Spleen (tissue), 11 donors: Measurements from ENCODE around the gene TMEM270. TPM values are rescaled to one million over a fixed set of nuclear protein-coding genes. Genes with fewer than 3 reads are reported as not detected.

ENCODE experiments used
- DNase-seq: peaks from one replicate; pipeline ENCODE4 v3.0.0-alpha.2; 2020
- H3K27ac ChIP-seq, 8 donors: fragments of 200-600 bp; sonication (generic) in 7 of 8; 1 replicate in 4 of 8; 2 replicates in 4 of 8; pipeline versions ENCODE4 v1.5.0 to v1.8.0; 2016 to 2021; ENCODE audit warnings: inconsistent platforms in 4 of 8, mild to moderate bottlenecking in 4 of 8, moderate library complexity in 1 of 8
- H3K27me3 ChIP-seq, 7 donors: fragments of 200-600 bp; sonication (generic) in 6 of 7; replicated peaks in 1 of 7; 1 replicate in 4 of 7; 2 replicates in 3 of 7; pipeline versions ENCODE4 v1.5.0 to v1.8.0; 2016 to 2021; ENCODE audit warnings: inconsistent platforms in 3 of 7, mild to moderate bottlenecking in 1 of 7
- H3K36me3 ChIP-seq, 6 donors: fragments of 200-600 bp; sonication (generic) in 5 of 6; 1 replicate in 4 of 6; 2 replicates in 2 of 6; pipeline versions ENCODE4 v1.5.0 to v1.8.0; 2016 to 2021; ENCODE audit warnings: inconsistent platforms in 2 of 6
- H3K4me1 ChIP-seq, 6 donors: fragments of 200-600 bp; sonication (generic) in 5 of 6; 1 replicate in 3 of 6; 2 replicates in 3 of 6; pipeline versions ENCODE4 v1.5.0 to v1.8.0; 2016 to 2021; ENCODE audit warnings: inconsistent platforms in 3 of 6
- H3K4me3 ChIP-seq, 8 donors: fragments of 200-600 bp; sonication (generic) in 7 of 8; 1 replicate in 4 of 8; 2 replicates in 4 of 8; pipeline versions ENCODE4 v1.5.0 to v1.8.0; 2016 to 2021; ENCODE audit warnings: inconsistent platforms in 4 of 8, mild to moderate bottlenecking in 4 of 8, moderate library complexity in 2 of 8
- H3K9me3 ChIP-seq, 8 donors: fragments of 200-600 bp; sonication (generic) in 7 of 8; 1 replicate in 4 of 8; 2 replicates in 4 of 8; pipeline versions ENCODE4 v1.5.0 to v1.8.0; 2016 to 2021; ENCODE audit warnings: inconsistent platforms in 4 of 8
- POLR2A ChIP-seq, 3 donors: fragments of 450-650 bp; IDR thresholded peaks; one replicate each; pipeline ENCODE4 v1.5.1; 2017; ENCODE audit warnings: antibody characterized with exemption in 3 of 3, mild to moderate bottlenecking in 1 of 3
- POLR2AphosphoS5 ChIP-seq, 3 donors: sonication (generic); formaldehyde crosslinking; IDR thresholded peaks; one replicate each; pipeline ENCODE4 v1.5.1; 2017; ENCODE audit warnings: antibody characterized with exemption in 3 of 3
- WGBS, 5 donors: extraction: QIAGEN DNeasy Blood & Tissue Kit in 3 of 5; methylation state at CpG; one replicate each; pipeline versions ENCODE4 v1.1.5 to v1.1.7; 2013 to 2018; 5-methylcytosine and 5-hydroxymethylcytosine counted together
- intact Hi-C: fragments of 100-400 bp; cut with DNase I; formaldehyde crosslinking; loops from one replicate; pipeline ENCODE4 v1.15.0; 2023; ENCODE audit warnings: low total_unique reads
- polyA plus RNA-seq, 3 donors: library from polyadenylated mRNA; stranded (reverse); fragments of 200-250 nt; gene quantifications; one replicate each; pipeline ENCODE4 v1.2.1, GENCODE V29; 2013
- total RNA-seq, 7 donors: library from RNA; depleted of rRNA in 3 of 7; stranded (reverse); fragments of >200 nt in 3 of 7; fragmentation: NEBNext Ultra II Directional in 4 of 7; extraction: Animal tissue kit (Norgen Biotek cat#: 25700) in 4 of 7; gene quantifications; one replicate each; pipeline versions ENCODE4 v1.1.0 to v1.2.1, GENCODE V29; 2016 to 2021
- TF ChIP-seq, protein P1 (sequence below), 11 experiments: fragments of 200-600 bp in 7 of 11; fragments of 450-650 bp in 4 of 11; sonication (generic) in 4 of 11; IDR thresholded peaks in 8 of 11; conservative IDR thresholded peaks in 3 of 11; 1 replicate in 7 of 11; 2 replicates in 4 of 11; pipeline versions ENCODE4 v1.4.0 to v1.8.0; 2016 to 2021; ENCODE audit warnings: antibody characterized with exemption in 11 of 11, inconsistent platforms in 4 of 11, mild to moderate bottlenecking in 1 of 11
- donor health status: healthy with polysubstance abuse.
- donor health status: DM: no; HTN: no; CAD: no; lungs with moderate emphysema.
- donor health status: DM: no; HTN: no; CAD: no.
- donor health status: Bipolar disorder and iron deficiency.
- donor health status: healthy.
- donor health status: DM: no; HTN: no; CAD: no.
- donor health status: DM: yes; HTN: yes; CAD: no.

Gene TMEM270
- total and polyA plus RNA-seq, 10 donors: not detected

DNA sequence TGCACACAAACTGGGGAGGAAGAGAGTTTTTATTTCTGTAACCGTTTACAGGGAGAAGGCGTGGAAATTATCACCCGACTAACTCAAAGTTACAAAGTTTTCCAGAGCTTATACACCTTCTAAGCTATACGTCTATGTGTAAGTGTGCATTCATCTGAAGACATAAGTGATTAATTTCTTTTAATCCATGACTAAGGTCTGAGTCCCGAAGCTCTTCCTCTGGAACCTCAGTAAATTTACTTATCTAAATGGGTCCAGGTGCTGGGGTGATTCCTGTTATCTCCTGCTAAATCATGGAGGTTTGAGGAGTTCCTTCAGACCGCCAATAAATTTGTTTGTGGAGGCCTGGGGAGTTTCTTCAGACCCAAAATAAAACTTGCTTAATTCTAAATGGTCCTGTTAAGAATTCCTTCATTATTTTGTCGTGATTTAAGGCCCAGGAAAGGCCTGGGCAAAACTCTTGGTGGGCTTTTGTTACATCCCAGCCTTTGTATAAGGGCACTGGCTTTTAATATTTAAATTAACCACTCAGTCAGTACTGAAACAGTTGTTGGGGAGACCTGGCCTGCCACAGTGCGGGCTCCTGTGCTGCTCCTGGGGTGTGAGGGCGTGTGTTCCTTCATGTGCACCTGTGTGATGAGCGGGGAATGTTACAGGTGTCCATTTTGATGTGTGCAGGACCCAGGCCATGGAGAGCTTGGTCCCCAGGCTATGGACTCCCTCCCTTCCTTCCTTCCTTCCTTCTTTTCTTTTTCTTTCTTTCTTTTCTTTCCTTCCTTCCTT lies 12.8 kb upstream of the TMEM270 start:
- TF ChIP-seq, protein P1, sequence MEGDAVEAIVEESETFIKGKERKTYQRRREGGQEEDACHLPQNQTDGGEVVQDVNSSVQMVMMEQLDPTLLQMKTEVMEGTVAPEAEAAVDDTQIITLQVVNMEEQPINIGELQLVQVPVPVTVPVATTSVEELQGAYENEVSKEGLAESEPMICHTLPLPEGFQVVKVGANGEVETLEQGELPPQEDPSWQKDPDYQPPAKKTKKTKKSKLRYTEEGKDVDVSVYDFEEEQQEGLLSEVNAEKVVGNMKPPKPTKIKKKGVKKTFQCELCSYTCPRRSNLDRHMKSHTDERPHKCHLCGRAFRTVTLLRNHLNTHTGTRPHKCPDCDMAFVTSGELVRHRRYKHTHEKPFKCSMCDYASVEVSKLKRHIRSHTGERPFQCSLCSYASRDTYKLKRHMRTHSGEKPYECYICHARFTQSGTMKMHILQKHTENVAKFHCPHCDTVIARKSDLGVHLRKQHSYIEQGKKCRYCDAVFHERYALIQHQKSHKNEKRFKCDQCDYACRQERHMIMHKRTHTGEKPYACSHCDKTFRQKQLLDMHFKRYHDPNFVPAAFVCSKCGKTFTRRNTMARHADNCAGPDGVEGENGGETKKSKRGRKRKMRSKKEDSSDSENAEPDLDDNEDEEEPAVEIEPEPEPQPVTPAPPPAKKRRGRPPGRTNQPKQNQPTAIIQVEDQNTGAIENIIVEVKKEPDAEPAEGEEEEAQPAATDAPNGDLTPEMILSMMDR (IDR thresholded peaks at IDR 0.05 in 8 of 11, conservative IDR thresholded peaks at IDR 0.05 in 3 of 11): no peak
- no peak overlapping the region for H3K27ac ChIP-seq
- peak; percentile 28 for DNase-seq
- peaks cover 0 to 41% (median 19%) of the 10 kb centered on the region in 6 donors for H3K4me1 ChIP-seq
- 81 to 94% (median 88%) methylated on average over 10 of the region's 10 CpGs for WGBS, 5 donors
- no peak overlapping the region for H3K4me3 ChIP-seq
- no peaks in the 10 kb centered on the region for H3K36me3 ChIP-seq
- H3K27me3 ChIP-seq: peaks cover 0 to 5% (median 0%) of the 10 kb centered on the region in 7 donors
- intact Hi-C loops: no loop called here
- H3K9me3 ChIP-seq: no peaks in the 10 kb centered on the region

DNA sequence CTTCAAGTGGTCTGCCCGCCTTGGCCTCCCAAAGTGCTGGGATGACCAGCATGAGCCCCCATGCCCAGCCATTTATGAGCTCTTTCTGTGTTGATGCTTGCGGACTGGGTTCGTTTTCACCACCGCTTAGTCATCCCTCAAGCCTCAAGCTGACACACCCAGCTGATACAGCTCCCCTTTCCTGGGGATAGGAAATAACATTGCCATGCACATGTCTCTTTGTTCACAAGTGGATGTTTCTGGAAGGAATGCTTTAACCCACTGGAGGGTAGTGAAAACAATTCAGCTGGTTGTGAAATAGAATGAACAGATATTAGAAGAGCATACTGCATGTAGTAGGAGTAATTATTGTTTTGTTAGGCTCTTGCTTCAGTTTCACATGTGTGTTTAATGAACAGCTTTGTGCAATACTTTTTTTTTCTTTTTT lies 10.2 kb upstream of the TMEM270 start:
- WGBS, 5 donors: 62 to 76% (median 66%) methylated on average over 4 of the region's 4 CpGs
- no peak overlapping the region for H3K4me3 ChIP-seq
- H3K4me1 ChIP-seq: peaks cover 5 to 22% (median 8%) of the 10 kb centered on the region in 6 donors
- TF ChIP-seq, protein P1 (IDR thresholded peaks at IDR 0.05 in 8 of 11, conservative IDR thresholded peaks at IDR 0.05 in 3 of 11): no peak
- intact Hi-C loops: loop anchor here (5.0 to 10.0 kb wide), 2 partner anchors 113 to 246 kb away; partner anchors contain the start of gene ABHD11
- no peak overlapping the region for H3K27ac ChIP-seq
- DNase-seq: no peak
- H3K27me3 ChIP-seq: peaks cover 0 to 28% (median 0%) of the 10 kb centered on the region in 7 donors
- no peaks in the 10 kb centered on the region for H3K9me3 ChIP-seq
- no peaks in the 10 kb centered on the region for H3K36me3 ChIP-seq

DNA sequence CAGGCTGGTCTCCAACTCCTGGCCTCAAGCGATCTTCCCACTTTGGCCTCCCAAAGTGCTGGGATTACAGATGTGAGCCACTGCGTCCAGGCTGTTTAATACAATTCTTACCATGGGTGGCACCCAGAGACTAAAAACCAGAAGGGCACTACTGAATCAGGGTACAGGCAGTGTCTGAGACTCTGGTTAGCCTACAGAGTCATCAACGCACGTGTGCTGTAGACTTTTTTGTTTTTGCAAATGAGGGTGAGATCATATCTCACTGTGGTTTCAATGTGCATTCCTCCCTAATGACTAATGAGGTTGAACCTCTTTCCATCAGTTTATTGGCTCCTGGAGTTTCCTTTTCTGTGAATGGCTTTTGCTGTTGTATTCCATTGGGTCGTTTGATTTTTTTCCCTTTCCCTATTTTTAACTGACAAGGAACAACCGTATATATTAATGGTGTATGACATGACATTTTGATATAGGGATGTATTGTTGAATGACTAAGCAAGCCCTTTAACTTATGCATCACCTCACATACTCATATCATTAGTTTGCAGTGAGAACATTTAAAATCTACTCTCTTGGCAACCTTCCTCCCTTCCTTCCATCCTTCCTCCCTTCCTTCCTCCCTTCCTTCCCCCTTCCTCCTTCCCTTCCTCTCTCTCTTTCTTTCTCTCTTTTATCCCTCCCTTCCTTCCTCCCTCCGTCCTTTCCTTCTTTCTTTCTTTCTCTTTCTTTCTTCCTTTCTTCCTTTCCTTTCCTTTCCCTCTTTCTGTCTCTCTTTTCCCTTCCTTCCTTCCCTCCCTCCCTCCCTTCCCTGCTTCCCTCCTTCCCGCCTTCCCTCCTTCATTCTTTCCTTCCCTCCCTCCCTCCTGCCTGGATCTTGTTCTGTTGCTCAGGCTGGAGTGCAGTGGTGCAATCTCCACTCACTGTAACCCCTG lies 9.3 kb upstream of the TMEM270 start:
- intact Hi-C loops: loop anchor here (5.0 to 10.0 kb wide), 2 partner anchors 114 to 247 kb away; partner anchors contain the start of gene ABHD11
- peaks cover 7 to 19% (median 9%) of the 10 kb centered on the region in 6 donors for H3K4me1 ChIP-seq
- H3K27me3 ChIP-seq: peaks cover 0 to 34% (median 0%) of the 10 kb centered on the region in 7 donors
- no peak overlapping the region for H3K4me3 ChIP-seq
- no peaks in the 10 kb centered on the region for H3K9me3 ChIP-seq
- no peaks in the 10 kb centered on the region for H3K36me3 ChIP-seq
- WGBS, 5 donors: 43 to 47% (median 45%) methylated on average over 8 of the region's 8 CpGs
- no peak overlapping the region for H3K27ac ChIP-seq
- DNase-seq: no peak
- no peak for TF ChIP-seq POLR2A (IDR thresholded peaks at IDR 0.05)
- no peak for TF ChIP-seq POLR2AphosphoS5 (IDR thresholded peaks at IDR 0.05)
- TF ChIP-seq, protein P1 (IDR thresholded peaks at IDR 0.05 in 8 of 11, conservative IDR thresholded peaks at IDR 0.05 in 3 of 11): no peak
